H1 (cell line): ENCODE data around the gene GPR179. TPM values are rescaled to one million over a fixed set of nuclear protein-coding genes. Genes with fewer than 3 reads are reported as not detected.

ENCODE experiments used
- CHD7 ChIP-seq: fragments of 300-600 bp; sonication (generic); IDR thresholded peaks from 2 replicates; pipeline ENCODE4 v1.7.1; 2012; ENCODE audit warnings: low read length, moderate library complexity, mild to moderate bottlenecking, inconsistent platforms; ENCODE audit not compliant: insufficient replicate concordance
- GTF2F1 ChIP-seq: IDR thresholded peaks from 2 replicates; pipeline ENCODE4 v1.6.1; 2012; ENCODE audit warnings: low read depth, low read length, improper control_type of control experiment, borderline replicate concordance
- KDM5A ChIP-seq: fragments of 200-600 bp; IDR thresholded peaks from 2 replicates; pipeline ENCODE4 v1.7.1; 2012; ENCODE audit warnings: mild to moderate bottlenecking, low read length, inconsistent platforms, mixed read lengths
- NANOG ChIP-seq: IDR thresholded peaks from 2 replicates; pipeline ENCODE4 v1.6.1; 2011; ENCODE audit warnings: low read length, low read depth, mild to moderate bottlenecking, inconsistent platforms; ENCODE audit not compliant: insufficient read depth, poor library complexity, severe bottlenecking
- POLR2AphosphoS5 ChIP-seq: IDR thresholded peaks from 2 replicates; pipeline ENCODE4 v1.6.1; 2011; ENCODE audit warnings: low read depth, low read length
- RXRA ChIP-seq: IDR thresholded peaks from 2 replicates; pipeline ENCODE4 v1.6.1; 2011; ENCODE audit warnings: low read depth, mild to moderate bottlenecking, low read length, moderate library complexity; ENCODE audit not compliant: insufficient read depth
- SAP30 ChIP-seq: fragments of 300-600 bp; sonication (generic); IDR thresholded peaks from 2 replicates; pipeline ENCODE4 v1.7.1; 2012; ENCODE audit warnings: low read length, moderate library complexity, mild to moderate bottlenecking, inconsistent platforms; ENCODE audit not compliant: insufficient read depth, insufficient replicate concordance
- SP4 ChIP-seq: IDR thresholded peaks from 2 replicates; pipeline ENCODE4 v1.6.1; 2012; ENCODE audit warnings: low read length, inconsistent platforms
- polyA plus RNA-seq, 7 experiments: library from polyadenylated mRNA; depleted of rRNA in 3 of 7; stranded (reverse) in 5 of 7; unstranded in 2 of 7; fragments of >200 nt in 5 of 7; fragments of 200-250 nt in 2 of 7; gene quantifications; 1 replicate in 5 of 7; 2 replicates in 1 of 7; 4 replicates in 1 of 7; pipeline versions ENCODE4 v1.2.1 to v1.2.3, GENCODE V29; 2011 to 2013; ENCODE audit warnings: missing spikeins in 2 of 7, mixed read lengths in 2 of 7
- total RNA-seq: library from RNA; stranded (reverse); fragmentation: NEBNext Ultra II Directional; extraction: Animal tissue kit (Norgen Biotek cat#: 25700); gene quantifications from 2 replicates; pipeline ENCODE4 v1.2.1, GENCODE V29; 2021

Gene GPR179
- total and polyA plus RNA-seq, 2 of the 8 experiments (the other 6 are each of a cell fraction or from before 2014, with no cell fraction given): 0.02 to 0.07 TPM

DNA sequence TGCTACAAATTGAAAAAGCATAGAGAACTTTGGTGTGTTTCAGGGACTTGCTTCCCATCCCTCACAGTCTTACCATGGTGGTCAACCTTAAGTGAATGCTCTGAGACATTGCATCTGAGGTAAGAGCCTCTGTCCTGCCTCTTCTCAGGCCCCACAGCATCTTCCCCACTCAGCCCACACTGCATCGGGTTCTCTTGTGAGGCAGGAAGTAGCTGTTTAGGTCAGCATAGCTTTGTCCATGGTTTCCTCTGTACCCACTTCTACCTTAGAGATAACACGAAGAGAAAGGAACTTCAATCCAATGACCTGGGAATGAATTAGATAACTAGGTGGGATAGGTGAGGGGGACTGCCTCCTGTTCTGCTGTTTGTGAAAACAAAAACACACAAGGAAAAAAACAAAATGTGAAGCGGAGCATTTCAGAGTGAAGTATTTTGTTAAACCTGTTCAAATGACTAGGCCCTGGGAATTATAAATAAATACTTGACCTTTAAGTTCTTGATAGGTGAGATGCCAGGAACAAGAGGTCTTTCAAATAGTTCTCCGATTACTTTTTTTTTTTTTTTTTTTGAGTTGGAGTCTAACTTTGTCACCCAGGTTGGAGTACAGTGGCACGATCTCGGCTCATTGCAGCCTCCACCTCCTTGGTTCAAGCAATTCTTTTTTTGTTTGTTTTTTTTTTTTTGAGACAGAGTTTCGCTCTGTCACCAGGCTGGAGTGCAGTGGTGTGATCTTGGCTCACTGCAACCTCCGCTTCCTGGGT is 25.5 kb upstream of the GPR179 start (continued):
- no peak for TF ChIP-seq CHD7
- TF ChIP-seq SAP30: no peak
- TF ChIP-seq RXRA: no peak
- no peak for TF ChIP-seq SP4
- TF ChIP-seq KDM5A: no peak
- TF ChIP-seq GTF2F1: no peak
- TF ChIP-seq NANOG: no peak
- no peak for TF ChIP-seq POLR2AphosphoS5
